ENCODE measurements around the gene TTC24.
A peak's percentile ranks its signal among the peaks of the same experiment; 100 is the strongest.
"Not testable (repeated sequence)": the region's sequence is repeated elsewhere in the genome, so short reads cannot be mapped to it uniquely, and the experiment has no call there.

The TTC24 gene

DNA sequence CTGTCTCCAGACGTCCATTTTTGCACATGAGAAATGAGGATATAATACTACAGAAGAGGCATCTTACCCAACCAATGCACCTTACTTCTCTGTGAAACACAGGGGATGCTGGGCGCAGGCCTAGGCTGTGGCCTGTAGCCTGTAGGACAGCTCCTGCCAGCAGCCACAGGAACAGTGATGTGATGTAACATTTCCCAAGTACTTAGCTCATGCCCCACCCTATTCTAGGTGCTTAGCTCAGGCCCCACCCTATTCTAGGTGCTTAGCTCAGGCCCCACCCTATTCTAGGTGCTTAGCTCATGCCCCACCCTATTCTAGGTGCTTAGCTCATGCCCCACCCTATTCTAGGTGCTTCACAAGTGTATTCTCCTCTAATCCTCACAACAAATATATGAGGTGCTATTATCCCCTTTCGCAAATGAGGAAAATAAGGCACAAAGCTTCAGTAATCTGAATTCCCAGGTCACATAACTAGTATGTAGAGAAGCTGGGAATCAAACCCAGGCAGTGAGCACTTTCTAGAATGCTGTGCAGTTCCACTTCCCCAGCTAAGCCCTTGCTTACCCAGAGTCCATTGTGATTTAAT is 7.5 kb downstream of the TTC24 start:
- Mint-ChIP-seq H3K27me3 (peaks cover 3% of the 10 kb centered on the region), H3K4me1 (ENCODE audit: low read depth) (peaks cover 22% of the 10 kb centered on the region), H3K4me3 (no peak overlapping the region)

GRCh38 chr1:156587927-156588326 is 8.4 kb downstream of the TTC24 start:
- H3K4me1 Mint-ChIP-seq (ENCODE audit: low read depth), result peaks cover 21% of the 10 kb centered on the region
- H3K4me3 Mint-ChIP-seq; H3K9me3 Mint-ChIP-seq; H3K27me3 Mint-ChIP-seq; intact Hi-C loops (cut with micrococcal nuclease); H3K27ac Mint-ChIP-seq; H3K36me3 Mint-ChIP-seq (ENCODE audit: low read depth): not testable (repeated sequence)

More for the DNA sequence above, 7.5 kb downstream of the TTC24 start:
- H3K36me3 Mint-ChIP-seq (ENCODE audit: low read depth), result no peaks in the 10 kb centered on the region
- no peak overlapping the region for H3K27ac Mint-ChIP-seq
- H3K9me3 Mint-ChIP-seq, result no peaks in the 10 kb centered on the region
- intact Hi-C loops (cut with micrococcal nuclease), result no loop called here

GRCh38 chr1:156589546-156589945 is 10.0 kb downstream of the TTC24 start:
- H3K9me3 Mint-ChIP-seq, result no peaks in the 10 kb centered on the region
- H3K36me3 Mint-ChIP-seq (ENCODE audit: low read depth), result peaks cover 3% of the 10 kb centered on the region
- peaks cover 9% of the 10 kb centered on the region for H3K4me1 Mint-ChIP-seq (ENCODE audit: low read depth)
- no peaks in the 10 kb centered on the region for H3K27me3 Mint-ChIP-seq
- intact Hi-C loops (cut with micrococcal nuclease), result no loop called here
- H3K4me3 Mint-ChIP-seq, result no peak overlapping the region
- H3K27ac Mint-ChIP-seq, result no peak overlapping the region

GRCh38 chr1:156590326-156591180 is 11.0 kb downstream of the TTC24 start:
- H3K9me3 Mint-ChIP-seq, result no peaks in the 10 kb centered on the region
- intact Hi-C loops (cut with micrococcal nuclease), result no loop called here

GRCh38 chr1:156591181-156591431 is 11.6 kb downstream of the TTC24 start:
- peaks cover 9% of the 10 kb centered on the region for H3K4me1 Mint-ChIP-seq (ENCODE audit: low read depth)
- peak overlapping the region; percentile 80 for H3K4me3 Mint-ChIP-seq
- peak overlapping the region; percentile 75 for H3K27ac Mint-ChIP-seq
- H3K36me3 Mint-ChIP-seq (ENCODE audit: low read depth), result peaks cover 18% of the 10 kb centered on the region
- H3K27me3 Mint-ChIP-seq, result no peaks in the 10 kb centered on the region
- intact Hi-C loops (cut with micrococcal nuclease), result no loop called here
- no peaks in the 10 kb centered on the region for H3K9me3 Mint-ChIP-seq

More at GRCh38 chr1:156590326-156591180, 11.0 kb downstream of the TTC24 start:
- no peak overlapping the region for H3K4me3 Mint-ChIP-seq
- H3K27me3 Mint-ChIP-seq, result no peaks in the 10 kb centered on the region
- H3K27ac Mint-ChIP-seq, result no peak overlapping the region
- H3K4me1 Mint-ChIP-seq (ENCODE audit: low read depth), result peaks cover 9% of the 10 kb centered on the region
- H3K36me3 Mint-ChIP-seq (ENCODE audit: low read depth), result peaks cover 13% of the 10 kb centered on the region

- no peaks in the 10 kb centered on the region for H3K9me3 Mint-ChIP-seq
- peaks cover 9% of the 10 kb centered on the region for H3K4me1 Mint-ChIP-seq (ENCODE audit: low read depth)
- intact Hi-C loops (cut with micrococcal nuclease), result no loop called here
- peak within 1 kb of the TSS; percentile 80 for H3K4me3 Mint-ChIP-seq
- H3K27me3 Mint-ChIP-seq, result no peaks in the 10 kb centered on the region
- peak within 1 kb of the TSS; percentile 75 for H3K27ac Mint-ChIP-seq
- peaks cover 23% of the 10 kb centered on the region for H3K36me3 Mint-ChIP-seq (ENCODE audit: low read depth)
These were observed 12.1 kb downstream of the TTC24 start, which contains the start of gene NAXE for GRCh38 chr1:156591432-156592157. NAXE (plus strand) TSS chr1:156591776; CDS start chr1:156591805, 29 bp downstream.

GRCh38 chr1:156592158-156592909 is 12.8 kb downstream of the TTC24 start:
- H3K4me3 Mint-ChIP-seq, result peak overlapping the region; percentile 80
- peaks cover 9% of the 10 kb centered on the region for H3K4me1 Mint-ChIP-seq (ENCODE audit: low read depth)
- intact Hi-C loops (cut with micrococcal nuclease), result no loop called here
- H3K27ac Mint-ChIP-seq, result peak overlapping the region; percentile 75
- peaks cover 31% of the 10 kb centered on the region for H3K36me3 Mint-ChIP-seq (ENCODE audit: low read depth)
- no peaks in the 10 kb centered on the region for H3K27me3 Mint-ChIP-seq
- no peaks in the 10 kb centered on the region for H3K9me3 Mint-ChIP-seq

DNA sequence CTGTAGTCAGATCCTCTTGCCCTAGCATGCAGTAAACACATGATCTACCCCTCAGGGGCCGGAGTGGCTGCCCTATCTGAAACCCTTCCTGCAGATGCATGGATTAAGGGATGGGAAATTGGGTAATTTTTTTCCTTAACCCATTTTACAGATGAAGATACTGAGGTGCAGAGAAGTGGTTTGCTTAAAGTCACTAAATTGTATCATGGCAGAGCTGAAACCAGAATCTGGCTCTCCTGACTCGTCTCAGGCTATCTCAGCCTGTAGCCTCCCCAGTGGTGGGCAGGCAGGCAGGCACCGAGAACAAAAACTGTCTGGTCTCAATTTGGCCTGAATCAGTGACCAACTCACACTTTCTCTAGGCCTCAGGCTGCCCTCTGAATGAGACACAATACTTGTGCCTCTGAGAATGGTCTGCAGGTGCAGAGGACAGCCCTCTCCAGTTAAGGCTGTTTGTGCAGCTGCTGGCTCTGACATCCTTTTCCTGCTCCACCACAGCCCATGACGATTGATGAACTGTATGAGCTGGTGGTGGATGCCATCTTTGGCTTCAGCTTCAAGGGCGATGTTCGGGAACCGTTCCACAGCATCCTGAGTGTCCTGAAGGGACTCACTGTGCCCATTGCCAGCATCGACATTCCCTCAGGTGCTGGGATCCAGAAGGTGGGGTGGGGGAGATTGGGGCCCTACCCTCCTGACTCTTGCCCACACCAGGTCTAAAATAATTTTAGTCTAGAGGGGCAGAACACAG is 13.6 kb downstream of the TTC24 start:
- Mint-ChIP-seq H3K9me3 (no peaks in the 10 kb centered on the region), H3K36me3 (ENCODE audit: low read depth) (peaks cover 38% of the 10 kb centered on the region), H3K27me3 (no peaks in the 10 kb centered on the region), H3K27ac (no peak overlapping the region), H3K4me1 (ENCODE audit: low read depth) (peaks cover 9% of the 10 kb centered on the region), H3K4me3 (peak overlapping the region; percentile 80)
- intact Hi-C loops (cut with micrococcal nuclease), result no loop called here

GRCh38 chr1:156593661-156593989 is 14.1 kb downstream of the TTC24 start:
- Mint-ChIP-seq H3K4me3 (no peak overlapping the region), H3K4me1 (ENCODE audit: low read depth) (peaks cover 14% of the 10 kb centered on the region), H3K9me3 (no peaks in the 10 kb centered on the region), H3K27ac (no peak overlapping the region), H3K27me3 (no peaks in the 10 kb centered on the region), H3K36me3 (ENCODE audit: low read depth) (peaks cover 44% of the 10 kb centered on the region)
- intact Hi-C loops (cut with micrococcal nuclease), result no loop called here

DNA sequence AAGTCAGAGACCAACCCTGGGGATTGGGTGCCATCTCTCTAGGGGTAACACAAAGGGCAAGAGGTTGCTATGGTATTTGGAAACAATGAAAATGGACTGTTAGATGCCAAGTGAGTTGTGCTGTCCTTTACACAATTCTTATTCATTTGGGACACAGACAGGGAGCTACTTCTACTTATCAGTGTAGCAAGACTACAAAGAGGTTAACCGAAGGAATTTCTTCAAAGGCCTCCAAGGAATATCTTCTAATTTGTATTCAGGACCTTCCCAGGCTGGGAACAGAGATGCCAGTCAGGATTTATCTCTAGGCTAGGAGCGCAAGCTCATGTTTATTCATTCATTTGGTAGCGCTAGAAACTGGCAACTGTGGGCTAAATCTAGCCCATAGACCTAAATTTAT is 14.7 kb downstream of the TTC24 start:
- no peak overlapping the region for H3K4me3 Mint-ChIP-seq
- H3K36me3 Mint-ChIP-seq (ENCODE audit: low read depth), result peaks cover 47% of the 10 kb centered on the region
- H3K27me3 Mint-ChIP-seq, result no peaks in the 10 kb centered on the region
- H3K4me1 Mint-ChIP-seq (ENCODE audit: low read depth), result peaks cover 17% of the 10 kb centered on the region
- intact Hi-C loops (cut with micrococcal nuclease), result no loop called here
- no peaks in the 10 kb centered on the region for H3K9me3 Mint-ChIP-seq
- H3K27ac Mint-ChIP-seq, result no peak overlapping the region

GRCh38 chr1:156595016-156595415 is 15.5 kb downstream of the TTC24 start:
- Mint-ChIP-seq H3K4me1 (ENCODE audit: low read depth) (peaks cover 17% of the 10 kb centered on the region), H3K27ac (no peak overlapping the region), H3K9me3 (no peaks in the 10 kb centered on the region), H3K27me3 (no peaks in the 10 kb centered on the region), H3K4me3 (no peak overlapping the region), H3K36me3 (ENCODE audit: low read depth) (peaks cover 47% of the 10 kb centered on the region)
- intact Hi-C loops (cut with micrococcal nuclease), result no loop called here

DNA sequence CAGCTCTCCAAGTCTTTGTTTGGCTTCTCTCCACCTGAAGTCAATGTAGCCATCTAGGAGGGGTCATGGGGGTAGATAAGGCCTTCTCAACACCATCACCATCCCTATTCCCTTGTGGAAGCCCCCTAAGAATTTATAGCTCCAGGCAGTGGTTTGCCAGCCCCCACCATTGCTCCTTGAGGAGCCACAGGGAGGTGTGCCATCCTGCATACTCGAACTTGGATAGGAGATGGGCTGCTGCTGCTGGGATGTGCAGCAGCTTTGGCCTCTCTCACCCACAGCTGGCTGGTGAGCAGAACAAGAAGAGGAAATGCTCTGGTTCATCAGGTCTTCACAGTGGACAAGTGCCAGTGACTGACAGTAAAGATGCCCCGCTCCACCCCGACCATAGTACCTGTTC is 16.9 kb downstream of the TTC24 start:
- no peak overlapping the region for H3K4me3 Mint-ChIP-seq
- no peaks in the 10 kb centered on the region for H3K9me3 Mint-ChIP-seq
- H3K4me1 Mint-ChIP-seq (ENCODE audit: low read depth), result peaks cover 23% of the 10 kb centered on the region
- H3K36me3 Mint-ChIP-seq (ENCODE audit: low read depth), result peaks cover 53% of the 10 kb centered on the region
- intact Hi-C loops (cut with micrococcal nuclease), result no loop called here
- H3K27me3 Mint-ChIP-seq, result no peaks in the 10 kb centered on the region
- no peak overlapping the region for H3K27ac Mint-ChIP-seq

- no peak overlapping the region for H3K4me3 Mint-ChIP-seq
- intact Hi-C loops (cut with micrococcal nuclease), result no loop called here
- H3K27ac Mint-ChIP-seq, result no peak overlapping the region
- H3K9me3 Mint-ChIP-seq, result no peaks in the 10 kb centered on the region
- no peaks in the 10 kb centered on the region for H3K27me3 Mint-ChIP-seq
- peaks cover 54% of the 10 kb centered on the region for H3K36me3 Mint-ChIP-seq (ENCODE audit: low read depth)
- H3K4me1 Mint-ChIP-seq (ENCODE audit: low read depth), result peaks cover 23% of the 10 kb centered on the region
These were observed 18.6 kb downstream of the TTC24 start for GRCh38 chr1:156598125-156598524.
